NT2/D1 (cell line): ENCODE results near the gene CYP24A1.

Experiments used
- DNase-seq: peaks from one replicate; pipeline ENCODE4 v3.0.0-alpha.2; 2011; ENCODE audit warnings: low read depth, low spot score
- H3K27me3 ChIP-seq: 2 replicates; pipeline ENCODE4 v1.6.0; 2011; ENCODE audit warnings: mild to moderate bottlenecking; ENCODE audit not compliant: insufficient read length, insufficient read depth
- H3K36me3 ChIP-seq: 2 replicates; pipeline ENCODE4 v1.6.1; 2011; ENCODE audit warnings: mild to moderate bottlenecking, low read length, mixed read lengths; ENCODE audit not compliant: insufficient read depth, insufficient read length
- H3K4me1 ChIP-seq: 2 replicates; pipeline ENCODE4 v1.5.1; 2011; ENCODE audit not compliant: insufficient read depth, insufficient read length
- H3K4me3 ChIP-seq: 2 replicates; pipeline ENCODE4 v1.5.1; 2011; ENCODE audit warnings: low read depth; ENCODE audit not compliant: insufficient read length
- H3K9ac ChIP-seq: 2 replicates; pipeline ENCODE4 v1.6.0; 2011; ENCODE audit warnings: low read depth; ENCODE audit not compliant: insufficient read length
- H3K9me3 ChIP-seq: 2 replicates; pipeline ENCODE4 v1.5.1; 2011; ENCODE audit warnings: mild to moderate bottlenecking, low read length; ENCODE audit not compliant: insufficient read depth
- SUZ12 ChIP-seq: IDR thresholded peaks from 2 replicates; pipeline ENCODE4 v1.6.1; 2011; ENCODE audit not compliant: insufficient read length, insufficient read depth; ENCODE audit errors: extremely low read depth
- YY1 ChIP-seq: IDR thresholded peaks from 2 replicates; pipeline ENCODE4 v1.6.1; 2011; ENCODE audit not compliant: insufficient read length, insufficient read depth
- ZNF274 ChIP-seq: IDR thresholded peaks from 2 replicates; pipeline ENCODE4 v1.6.1; 2011; ENCODE audit warnings: mild to moderate bottlenecking, low read depth, low read length

The CYP24A1 gene

DNA sequence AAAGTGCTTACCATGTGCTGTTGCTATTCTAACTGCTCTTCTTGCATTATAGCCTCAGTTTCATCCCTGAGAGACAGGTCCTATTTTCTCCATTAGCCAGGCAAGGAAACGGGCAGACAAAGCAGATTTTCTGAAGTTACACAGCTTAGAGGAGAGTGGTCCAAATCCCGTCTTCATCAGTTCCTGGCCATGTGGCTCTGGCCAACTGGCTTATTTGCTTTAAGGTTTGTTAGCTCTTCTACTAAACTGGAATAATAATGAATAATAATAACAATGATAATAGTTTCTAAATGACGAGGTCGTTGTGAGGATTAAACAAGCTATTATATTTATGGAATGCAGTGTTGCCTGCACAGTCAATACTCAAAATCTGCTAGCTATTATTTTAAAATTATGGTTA, 67.6 kb downstream of the CYP24A1 start:
- Histone ChIP-seq H3K9me3 (no peaks in the 10 kb centered on the region), H3K4me1 (no peaks in the 10 kb centered on the region), H3K36me3 (no peaks in the 10 kb centered on the region), H3K9ac (no peak overlapping the region), H3K4me3 (no peak overlapping the region), H3K27me3 (no peaks in the 10 kb centered on the region)
- TF ChIP-seq ZNF274 = no peak
- no peak for TF ChIP-seq YY1
- no peak for TF ChIP-seq SUZ12
- DNase-seq = no peak

DNA sequence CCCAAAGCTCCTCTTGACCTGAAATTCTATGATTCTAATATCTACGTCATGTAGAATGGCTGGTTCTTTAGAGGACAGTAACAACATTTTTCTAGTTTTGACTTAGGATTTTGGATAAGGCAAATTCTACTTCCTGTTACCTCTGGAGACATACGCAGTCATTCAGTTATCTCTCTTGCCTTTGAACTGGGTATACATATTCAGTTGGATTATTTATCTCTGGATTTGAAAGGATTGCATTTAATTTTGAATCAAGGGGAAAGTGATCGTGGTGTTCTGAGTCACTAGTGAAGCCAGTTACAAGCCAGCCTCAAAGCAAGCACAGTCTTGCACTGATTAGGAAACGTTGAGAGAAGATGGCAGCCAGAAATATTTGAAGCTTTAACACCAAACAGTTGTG, 68.1 kb downstream of the CYP24A1 start:
- DNase-seq = no peak
- no peak overlapping the region for H3K9ac ChIP-seq
- no peaks in the 10 kb centered on the region for H3K36me3 ChIP-seq
- no peaks in the 10 kb centered on the region for H3K9me3 ChIP-seq
- no peaks in the 10 kb centered on the region for H3K4me1 ChIP-seq
- H3K27me3 ChIP-seq = no peaks in the 10 kb centered on the region
- TF ChIP-seq YY1 (no peak), ZNF274 (no peak), SUZ12 (no peak)
- no peak overlapping the region for H3K4me3 ChIP-seq

DNA sequence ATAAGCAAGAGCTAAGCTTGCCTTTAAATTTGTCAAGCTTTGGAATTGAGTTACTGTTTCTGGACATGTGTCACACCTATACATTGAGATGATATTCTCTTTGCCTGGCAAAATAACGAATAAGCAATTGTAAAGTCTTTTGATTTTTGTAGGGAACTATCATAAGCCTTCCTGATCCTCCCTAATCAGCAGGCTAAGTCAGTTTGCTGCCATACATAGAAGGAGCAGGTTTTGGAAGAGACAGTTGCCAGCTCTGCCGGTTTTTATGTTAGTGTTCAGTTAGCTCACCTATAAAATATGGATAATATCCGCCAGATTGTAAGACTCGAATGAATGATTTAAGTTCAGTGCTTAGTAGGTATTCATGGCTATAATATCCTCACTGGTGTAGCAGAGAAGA, 69.0 kb downstream of the CYP24A1 start:
- TF ChIP-seq YY1 (no peak), SUZ12 (no peak)
- DNase-seq = no peak
- Histone ChIP-seq H3K36me3 (no peaks in the 10 kb centered on the region), H3K4me1 (no peaks in the 10 kb centered on the region), H3K9ac (no peak overlapping the region), H3K4me3 (no peak overlapping the region), H3K9me3 (no peaks in the 10 kb centered on the region), H3K27me3 (no peaks in the 10 kb centered on the region)

DNA sequence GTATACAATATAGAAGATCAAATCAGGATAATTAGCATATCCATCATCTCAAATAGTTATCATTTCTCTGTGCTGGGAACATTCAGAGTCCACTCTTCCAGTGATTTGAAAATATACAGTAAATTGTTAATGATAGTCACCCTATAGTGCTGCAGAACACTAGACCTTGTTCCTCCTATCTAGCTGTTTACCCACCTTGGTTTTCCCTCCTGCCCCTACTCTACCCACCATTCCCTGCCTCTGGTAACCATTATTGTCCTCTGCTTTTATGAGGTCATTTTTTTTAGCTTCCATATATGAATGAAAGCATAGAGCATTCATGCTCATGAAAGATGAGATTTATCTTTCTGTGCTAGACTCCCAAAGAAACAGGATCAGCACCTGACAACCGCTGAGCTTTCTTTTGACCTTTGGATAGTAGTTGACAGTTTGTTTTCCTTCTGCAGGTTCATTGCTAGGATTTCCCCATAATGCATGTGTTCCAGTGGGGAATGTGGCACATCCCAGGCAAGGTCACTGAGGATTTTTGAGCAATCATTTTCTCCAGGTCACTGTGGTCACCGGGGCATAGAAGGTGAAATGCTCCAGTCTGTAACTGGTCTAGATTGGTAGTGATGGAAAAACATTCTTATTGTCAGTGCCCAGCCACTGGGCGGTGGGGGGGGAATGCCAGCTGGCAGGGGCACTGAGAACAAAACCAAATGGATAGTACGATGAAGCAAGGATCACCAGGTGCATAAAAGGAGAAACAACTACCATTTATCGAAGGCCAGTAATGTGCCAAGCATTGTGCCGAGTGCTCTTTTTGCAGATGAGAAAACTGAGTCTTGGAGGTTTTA, 69.8 kb downstream of the CYP24A1 start:
- H3K4me3 ChIP-seq = no peak overlapping the region
- no peaks in the 10 kb centered on the region for H3K27me3 ChIP-seq
- H3K9ac ChIP-seq = no peak overlapping the region
- no peak for DNase-seq
- no peaks in the 10 kb centered on the region for H3K4me1 ChIP-seq
- no peaks in the 10 kb centered on the region for H3K36me3 ChIP-seq
- no peak for TF ChIP-seq YY1
- TF ChIP-seq SUZ12 = no peak
- TF ChIP-seq ZNF274 = no peak
- H3K9me3 ChIP-seq = no peaks in the 10 kb centered on the region
